ENCODE measurements around the gene TNFAIP8.

The TNFAIP8 gene

DNA sequence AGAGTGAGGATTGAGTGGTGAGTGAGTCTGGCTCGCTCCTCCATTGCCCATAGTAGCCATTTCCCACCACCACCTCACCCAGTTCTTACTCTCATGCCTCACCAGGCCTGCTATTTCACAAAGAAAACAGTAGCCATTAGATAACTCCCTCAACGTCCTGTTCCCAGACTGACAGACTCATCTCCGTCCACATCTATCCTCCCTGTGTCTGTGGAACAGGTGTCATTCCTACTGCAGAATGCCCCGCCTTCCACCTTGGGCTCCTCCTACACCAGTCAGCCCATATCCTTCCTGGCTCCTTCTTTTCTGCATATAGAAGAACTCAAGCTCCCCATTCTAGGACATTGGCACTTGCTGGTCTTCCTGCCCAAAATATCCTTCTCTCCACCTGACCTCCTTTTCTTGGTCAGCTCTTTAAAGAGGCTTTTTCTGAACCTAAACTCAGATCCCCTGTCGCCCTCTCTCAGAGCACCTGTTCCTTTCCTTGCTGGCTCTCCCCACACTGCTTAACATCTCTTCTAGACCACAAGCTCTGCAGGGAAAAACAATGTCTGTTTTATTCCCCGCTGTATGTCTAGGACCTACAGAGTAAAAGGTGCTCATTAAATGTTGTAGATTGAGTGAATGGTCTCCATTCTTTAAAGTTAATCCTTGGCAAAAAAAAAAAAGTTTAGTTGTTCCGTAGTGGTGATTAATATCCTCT, 3.2 kb downstream of the TNFAIP8 start:
- H3K36me3 Mint-ChIP-seq: peaks cover 62% of the 10 kb centered on the region
- no peaks in the 10 kb centered on the region for H3K9me3 Mint-ChIP-seq
- H3K4me3 Mint-ChIP-seq: peak overlapping the region; percentile 11
- no peaks in the 10 kb centered on the region for H3K27me3 Mint-ChIP-seq
- CTCF ChIA-PET: interaction anchor here (0.5 to 3.8 kb wide), 6 partner anchors 10 to 233 kb away, joined by 3 to 26 read pairs (median 4); no protein-coding TSS in a partner anchor
- no peak for DNase-seq
- peak overlapping the region; percentile 21 for H3K27ac Mint-ChIP-seq
- H3K4me1 Mint-ChIP-seq: peaks cover 96% of the 10 kb centered on the region

DNA sequence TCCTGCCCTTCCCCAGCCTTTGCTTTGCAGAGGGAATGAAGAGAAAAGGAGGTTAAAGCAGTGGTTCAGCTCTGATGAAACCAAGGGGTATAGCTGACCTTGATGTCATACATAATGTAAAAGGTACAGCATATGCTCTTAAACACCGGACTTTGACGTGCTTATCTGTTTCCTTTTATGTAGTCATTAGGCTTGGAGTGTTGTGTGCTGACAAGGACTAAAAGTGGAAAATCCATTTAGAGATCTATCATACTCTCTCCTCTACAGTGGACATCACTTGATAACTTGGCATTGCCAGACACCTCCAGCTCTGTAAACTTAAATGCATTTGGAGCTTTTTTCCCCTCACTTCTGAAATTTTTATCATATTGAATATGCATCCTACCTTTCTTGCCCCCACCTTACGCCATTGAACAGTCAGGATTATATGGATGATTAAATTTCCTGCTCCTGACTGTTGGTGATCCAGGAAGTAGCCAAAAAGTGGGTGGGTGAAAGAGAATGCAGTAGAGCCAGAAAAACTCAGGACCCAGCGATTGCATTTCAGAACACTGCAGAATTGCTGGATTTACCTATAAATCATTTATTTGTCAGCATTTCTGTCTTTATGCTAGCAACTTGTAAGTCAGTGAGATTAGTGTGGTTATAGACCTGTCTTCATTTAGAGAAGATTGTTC, 4.1 kb downstream of the TNFAIP8 start:
- H3K36me3 Mint-ChIP-seq: peaks cover 67% of the 10 kb centered on the region

DNA sequence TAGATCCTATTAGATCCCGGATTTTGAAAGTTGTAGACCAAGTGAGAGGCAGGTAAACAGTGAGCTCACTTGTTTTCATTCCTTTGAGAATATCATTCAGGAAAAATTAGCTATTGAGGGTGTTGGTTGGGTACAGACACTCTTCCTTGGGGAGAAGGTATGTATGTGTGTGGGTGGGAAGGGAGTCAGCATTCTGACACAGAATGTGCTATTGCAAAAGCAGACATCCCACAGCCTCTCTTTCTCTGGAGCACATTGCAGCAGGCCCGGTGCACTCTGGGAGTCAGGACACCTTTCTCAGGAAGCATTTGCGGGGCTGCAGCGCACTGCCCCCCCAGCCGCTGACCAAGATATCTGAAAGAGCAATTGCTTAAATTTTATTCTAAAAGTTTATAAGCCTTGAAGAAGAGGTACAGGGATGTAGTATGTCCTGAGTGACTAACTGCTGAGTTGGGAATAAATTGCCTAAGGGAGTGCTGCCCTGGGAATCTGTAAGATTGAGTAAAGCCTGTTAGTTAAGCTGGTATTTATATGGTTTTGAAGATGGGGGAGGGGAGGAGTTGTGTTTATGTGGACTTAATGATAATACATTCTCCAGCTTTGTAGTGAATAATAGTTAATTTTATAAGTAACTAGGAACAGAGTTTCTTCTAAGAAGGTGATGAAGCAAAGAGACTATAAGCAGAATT, 5.2 kb downstream of the TNFAIP8 start:
- Mint-ChIP-seq H3K4me1 (peaks cover 97% of the 10 kb centered on the region), H3K36me3 (peaks cover 69% of the 10 kb centered on the region), H3K4me3 (no peak overlapping the region), H3K9me3 (no peaks in the 10 kb centered on the region), H3K27ac (peak overlapping the region; percentile 54), H3K27me3 (no peaks in the 10 kb centered on the region)
- no peak for DNase-seq
- CTCF ChIA-PET: interaction anchor here (1.1 to 3.8 kb wide), 3 partner anchors 46 to 91 kb away, joined by 3 to 18 read pairs (median 8); no protein-coding TSS in a partner anchor

More for the DNA sequence above, 4.1 kb downstream of the TNFAIP8 start:
- Mint-ChIP-seq H3K27me3 (no peaks in the 10 kb centered on the region), H3K27ac (peak overlapping the region; percentile 54), H3K9me3 (no peaks in the 10 kb centered on the region), H3K4me3 (no peak overlapping the region), H3K4me1 (peaks cover 95% of the 10 kb centered on the region)
- CTCF ChIA-PET: interaction anchor here (0.9 to 3.8 kb wide), 6 partner anchors 9 to 52 kb away, joined by 3 to 18 read pairs (median 4); no protein-coding TSS in a partner anchor
- no peak for DNase-seq

DNA sequence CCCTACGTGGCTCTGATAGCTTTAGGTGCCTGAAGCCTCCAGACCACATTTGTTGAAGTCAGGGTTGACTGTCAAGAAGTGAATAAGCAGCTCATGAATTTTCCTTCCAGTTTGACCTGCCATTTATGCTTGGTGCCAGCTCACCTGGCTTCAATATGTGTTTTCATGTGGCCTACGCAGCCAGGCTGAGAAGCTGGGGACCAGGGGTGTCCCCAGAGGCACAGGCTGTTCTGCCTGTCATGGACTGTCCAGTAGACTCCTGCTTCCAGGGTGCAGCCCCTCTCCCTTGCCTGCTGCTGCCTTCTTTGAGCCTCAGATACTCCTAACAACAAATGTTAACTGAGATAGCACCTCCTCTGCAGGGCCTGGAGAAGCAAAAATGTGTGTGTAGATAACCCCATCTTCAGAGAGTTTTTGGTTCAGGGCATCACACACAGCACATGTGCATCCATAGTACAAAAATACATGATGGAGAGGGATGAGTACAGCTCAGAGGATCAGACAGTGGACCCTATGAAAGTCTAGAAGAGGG, 5.8 kb downstream of the TNFAIP8 start:
- H3K4me1 Mint-ChIP-seq: peaks cover 97% of the 10 kb centered on the region
- H3K27me3 Mint-ChIP-seq: no peaks in the 10 kb centered on the region
- H3K9me3 Mint-ChIP-seq: no peaks in the 10 kb centered on the region
- peaks cover 70% of the 10 kb centered on the region for H3K36me3 Mint-ChIP-seq
- no peak overlapping the region for H3K4me3 Mint-ChIP-seq
- no peak for DNase-seq
- CTCF ChIA-PET: interaction anchor here (1.2 to 3.8 kb wide), 2 partner anchors 46 to 91 kb away, joined by 3 to 18 read pairs; no protein-coding TSS in a partner anchor
- H3K27ac Mint-ChIP-seq: peak overlapping the region; percentile 16

DNA sequence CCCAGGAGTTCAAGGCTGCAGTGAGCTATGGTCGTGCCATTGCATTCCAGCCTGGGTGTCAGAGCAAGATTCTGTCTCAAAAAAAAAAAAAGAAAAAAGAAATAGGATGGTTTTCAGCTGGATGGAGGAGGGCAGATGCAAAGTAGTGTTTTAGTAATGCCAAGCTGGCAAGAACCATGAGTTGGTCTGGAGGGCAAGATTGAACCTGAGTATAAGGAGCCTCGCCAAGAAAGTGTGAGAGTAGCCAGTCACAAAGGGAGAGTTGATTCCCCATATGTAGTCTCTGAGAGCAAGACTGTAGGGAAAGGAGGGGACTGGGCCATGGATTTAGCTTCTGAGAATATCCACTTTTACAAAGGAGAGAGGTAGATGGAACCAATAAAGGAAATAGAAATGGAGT, 6.9 kb downstream of the TNFAIP8 start:
- H3K4me1 Mint-ChIP-seq: peaks cover 95% of the 10 kb centered on the region
- H3K4me3 Mint-ChIP-seq: no peak overlapping the region
- H3K36me3 Mint-ChIP-seq: peaks cover 78% of the 10 kb centered on the region
- peak overlapping the region; percentile 24 for H3K27ac Mint-ChIP-seq
- no peaks in the 10 kb centered on the region for H3K27me3 Mint-ChIP-seq
- CTCF ChIA-PET: interaction anchor here (0.9 to 3.8 kb wide), 3 partner anchors 15 to 48 kb away, joined by 3 to 18 read pairs (median 4); no protein-coding TSS in a partner anchor
- DNase-seq: no peak
- no peaks in the 10 kb centered on the region for H3K9me3 Mint-ChIP-seq

DNA sequence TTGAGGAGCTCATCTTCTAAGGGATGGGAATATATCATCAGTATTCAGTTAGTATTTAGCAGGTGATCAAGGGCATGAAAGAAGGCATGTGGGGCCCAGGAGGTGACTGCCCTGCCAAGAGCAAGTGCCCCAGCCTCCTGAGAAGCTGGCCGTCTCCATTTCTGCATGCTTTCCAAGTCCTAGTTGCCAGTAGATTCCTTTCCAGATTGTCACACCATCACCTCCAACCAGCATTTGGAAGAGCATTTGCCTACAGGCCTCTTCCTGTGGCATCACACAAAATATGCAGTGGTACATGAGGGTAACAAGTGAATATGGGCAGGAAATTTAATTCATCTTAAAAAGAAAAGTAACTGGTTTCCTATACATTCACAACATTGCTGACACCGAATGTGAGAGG, 7.5 kb downstream of the TNFAIP8 start:
- no peak for DNase-seq
- H3K4me1 Mint-ChIP-seq: peaks cover 95% of the 10 kb centered on the region
- no peak overlapping the region for H3K4me3 Mint-ChIP-seq
- CTCF ChIA-PET: interaction anchor here (0.9 to 3.8 kb wide), 3 partner anchors 15 to 48 kb away, joined by 3 to 18 read pairs (median 4); no protein-coding TSS in a partner anchor
- no peaks in the 10 kb centered on the region for H3K27me3 Mint-ChIP-seq
- H3K27ac Mint-ChIP-seq: peak overlapping the region; percentile 50
- H3K36me3 Mint-ChIP-seq: peaks cover 77% of the 10 kb centered on the region
- H3K9me3 Mint-ChIP-seq: no peaks in the 10 kb centered on the region

DNA sequence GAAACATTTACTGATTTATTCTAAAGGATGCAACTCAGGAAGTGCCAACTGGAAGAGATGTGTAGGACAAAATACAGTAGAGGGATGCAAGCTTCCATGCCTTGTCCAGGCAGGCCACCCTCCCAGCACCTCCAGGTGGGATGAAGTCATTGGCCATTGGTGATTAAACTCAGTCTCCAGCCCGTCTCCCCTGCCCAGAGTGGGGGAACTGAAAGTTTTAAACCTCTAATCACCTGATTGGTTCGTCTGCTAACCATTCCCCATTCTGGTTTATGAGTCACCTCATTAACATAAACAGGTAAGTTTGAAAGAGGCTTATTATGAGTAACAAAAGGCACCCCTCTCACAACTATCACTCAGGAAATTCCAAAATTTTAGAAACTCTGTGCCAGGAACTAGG, 8.1 kb downstream of the TNFAIP8 start:
- CTCF ChIA-PET: interaction anchor here (1.1 to 1.3 kb wide), 2 partner anchors 27 to 48 kb away, joined by 3 read pairs; no protein-coding TSS in a partner anchor
- Mint-ChIP-seq H3K27me3 (no peaks in the 10 kb centered on the region), H3K4me1 (peaks cover 95% of the 10 kb centered on the region), H3K9me3 (no peaks in the 10 kb centered on the region), H3K36me3 (peaks cover 76% of the 10 kb centered on the region), H3K27ac (peak overlapping the region; percentile 53), H3K4me3 (no peak overlapping the region)
- no peak for DNase-seq

DNA sequence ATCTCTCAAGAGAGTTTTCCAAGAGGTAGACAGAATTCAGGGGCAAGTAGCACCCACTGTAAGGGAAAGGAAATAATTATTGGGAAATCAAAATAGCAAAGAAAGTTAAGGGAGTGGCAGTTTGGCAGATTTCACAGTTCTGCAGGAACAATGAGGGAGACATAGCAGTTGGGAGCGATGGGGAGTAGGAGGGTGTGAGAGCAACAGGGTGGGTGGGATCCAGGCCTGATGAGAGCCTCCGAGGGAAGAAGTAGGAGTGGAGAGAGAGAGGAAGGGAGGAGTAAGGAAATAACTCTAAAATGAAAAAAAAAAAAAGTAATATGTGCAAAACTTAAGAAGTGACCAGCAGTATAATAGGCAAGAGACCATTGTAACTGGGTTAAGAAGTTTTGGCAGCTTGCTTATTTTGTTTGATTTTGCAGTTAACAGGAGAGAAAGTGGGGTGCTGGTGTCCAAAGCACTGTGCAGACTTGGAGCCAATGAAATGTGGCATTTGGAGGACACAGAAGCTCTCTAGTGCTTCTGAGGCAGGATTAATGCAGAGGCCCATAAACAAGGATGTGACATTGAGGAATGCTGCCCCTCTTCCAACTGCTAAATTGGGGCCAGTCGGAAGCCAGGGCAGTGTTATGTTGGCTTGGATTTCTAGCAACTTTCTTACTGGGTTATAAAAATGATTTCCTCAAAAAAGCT, 10.2 kb downstream of the TNFAIP8 start:
- peak overlapping the region; percentile 91 for H3K27ac Mint-ChIP-seq
- H3K4me1 Mint-ChIP-seq: peaks cover 92% of the 10 kb centered on the region
- no peak for DNase-seq
- no peak overlapping the region for H3K4me3 Mint-ChIP-seq
- CTCF ChIA-PET: interaction anchor here (1.0 to 3.0 kb wide), 7 partner anchors 9 to 378 kb away, joined by 3 to 11 read pairs (median 3); partner anchors contain the start of gene TNFAIP8
- peaks cover 70% of the 10 kb centered on the region for H3K36me3 Mint-ChIP-seq
- H3K27me3 Mint-ChIP-seq: no peaks in the 10 kb centered on the region
- no peaks in the 10 kb centered on the region for H3K9me3 Mint-ChIP-seq

DNA sequence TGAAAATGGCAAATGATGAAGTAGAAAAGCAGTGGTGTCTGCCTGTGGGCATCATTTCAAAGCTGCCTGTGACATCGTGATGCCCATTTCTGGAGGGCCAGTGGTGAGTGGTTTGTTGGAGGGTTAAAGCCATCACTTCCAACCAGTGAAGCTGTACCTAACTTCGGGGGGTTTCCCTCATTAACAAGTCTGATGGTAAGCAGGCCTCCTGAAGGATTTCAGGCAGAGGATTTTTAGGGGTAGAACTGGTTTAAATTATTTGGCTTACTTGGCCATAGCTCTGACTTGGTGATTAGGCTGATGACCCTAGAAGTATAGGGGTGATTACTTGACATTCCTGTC, 10.7 kb downstream of the TNFAIP8 start:
- Mint-ChIP-seq H3K9me3 (no peaks in the 10 kb centered on the region), H3K27me3 (no peaks in the 10 kb centered on the region), H3K27ac (peak overlapping the region; percentile 91), H3K36me3 (peaks cover 71% of the 10 kb centered on the region), H3K4me1 (peaks cover 92% of the 10 kb centered on the region), H3K4me3 (peak overlapping the region; percentile 7)
- CTCF ChIA-PET: interaction anchor here (1.1 to 3.0 kb wide), 5 partner anchors 9 to 379 kb away, joined by 3 to 11 read pairs (median 6); partner anchors contain the start of gene TNFAIP8
- no peak for DNase-seq

DNA sequence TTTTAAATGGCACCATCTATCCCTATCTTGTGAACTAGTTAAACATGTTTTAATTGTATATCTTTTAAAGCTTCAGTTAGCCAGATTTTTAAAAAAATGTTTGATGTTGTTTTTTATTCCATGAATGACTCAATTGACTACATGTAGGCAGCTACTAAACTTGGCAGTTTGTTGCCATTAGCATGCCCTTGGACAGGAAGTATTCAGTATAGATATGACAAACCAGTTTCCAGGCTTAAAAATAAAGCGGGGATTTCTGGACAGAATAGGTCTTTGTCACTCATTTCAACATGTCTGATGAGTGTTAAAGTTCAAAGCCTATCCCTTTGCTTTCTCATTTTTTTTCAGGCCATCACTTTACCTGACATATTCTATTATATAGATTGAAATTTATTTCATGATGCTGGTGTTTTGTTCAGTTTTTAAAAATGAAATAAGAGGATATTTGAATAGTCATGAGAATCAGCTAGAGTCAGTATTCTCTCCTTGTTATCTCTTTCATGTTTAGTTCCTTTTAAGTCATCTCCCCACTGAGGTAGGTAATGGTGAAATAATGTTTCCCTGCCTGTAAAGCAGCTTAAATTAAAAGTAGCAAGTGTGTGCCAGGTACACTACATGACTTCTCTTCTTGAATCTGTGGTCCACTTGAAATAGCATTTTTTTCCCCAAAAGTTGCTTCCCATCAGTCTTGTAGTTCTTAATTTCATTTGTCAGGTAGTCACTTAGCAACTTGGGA, 11.9 kb downstream of the TNFAIP8 start:
- Mint-ChIP-seq H3K36me3 (peaks cover 64% of the 10 kb centered on the region), H3K4me1 (peaks cover 81% of the 10 kb centered on the region), H3K27me3 (no peaks in the 10 kb centered on the region), H3K9me3 (no peaks in the 10 kb centered on the region), H3K4me3 (peak overlapping the region; percentile 43), H3K27ac (peak overlapping the region; percentile 91)
- CTCF ChIA-PET: interaction anchor here (1.1 to 3.0 kb wide), 6 partner anchors 11 to 380 kb away, joined by 3 to 11 read pairs (median 4); partner anchors contain the start of gene TNFAIP8
- DNase-seq: no peak

DNA sequence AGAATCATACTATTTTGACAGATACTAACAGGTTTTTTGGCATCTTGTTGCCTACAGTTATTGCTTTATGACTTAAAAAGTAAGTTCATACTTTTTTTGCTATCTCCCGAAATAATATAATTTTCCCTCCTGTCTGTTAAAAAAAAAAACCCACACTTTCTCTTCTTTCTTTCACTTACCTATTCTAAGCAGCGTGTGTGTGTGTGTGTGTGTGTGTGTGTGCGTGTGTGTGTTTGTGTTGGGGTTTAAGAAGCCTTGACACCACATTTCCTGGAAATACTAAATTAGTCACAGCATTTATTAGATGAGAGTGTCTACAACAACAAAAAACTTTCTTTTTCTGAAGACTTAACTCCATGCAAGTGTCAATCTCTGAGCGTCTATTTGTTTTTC, 12.4 kb downstream of the TNFAIP8 start:
- Mint-ChIP-seq H3K36me3 (peaks cover 63% of the 10 kb centered on the region), H3K27me3 (no peaks in the 10 kb centered on the region), H3K4me1 (peaks cover 79% of the 10 kb centered on the region), H3K27ac (peak overlapping the region; percentile 91), H3K4me3 (peak overlapping the region; percentile 43), H3K9me3 (no peaks in the 10 kb centered on the region)
- CTCF ChIA-PET: interaction anchor here (1.1 kb wide), 1 partner anchor 32 kb away, joined by 3 read pairs; no protein-coding TSS in a partner anchor
- DNase-seq: peak; percentile 70

DNA sequence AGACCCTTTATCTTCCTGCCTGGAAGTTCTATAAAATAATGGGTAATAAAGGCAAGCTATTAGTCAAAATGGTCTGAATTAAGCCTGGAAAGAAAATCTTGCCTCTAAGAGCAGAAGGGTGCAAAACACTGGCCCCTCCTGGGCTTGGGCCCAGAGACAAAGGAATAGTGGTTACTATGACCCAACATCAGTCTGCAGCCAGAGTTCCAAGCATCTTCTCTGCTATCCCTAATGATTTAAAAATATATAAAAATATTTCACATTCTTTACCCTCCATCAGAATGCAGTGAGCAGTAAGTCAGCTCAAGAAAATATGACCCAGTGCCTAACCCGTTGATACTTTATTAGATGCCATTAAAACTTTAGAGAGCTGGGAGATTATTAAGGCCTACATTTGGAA, 14.7 kb downstream of the TNFAIP8 start:
- Mint-ChIP-seq H3K36me3 (peaks cover 61% of the 10 kb centered on the region), H3K27ac (peak overlapping the region; percentile 14), H3K27me3 (no peaks in the 10 kb centered on the region), H3K4me3 (no peak overlapping the region), H3K4me1 (peaks cover 69% of the 10 kb centered on the region), H3K9me3 (no peaks in the 10 kb centered on the region)
- DNase-seq: no peak
- CTCF ChIA-PET: interaction anchor here (0.8 to 3.1 kb wide), 4 partner anchors 8 to 100 kb away, joined by 3 to 14 read pairs (median 4); no protein-coding TSS in a partner anchor

All from activated naive CD4-positive, alpha-beta T cell treated with anti-CD3 and anti-CD28 coated beads, Interleukin-2, amount 10 ng/mL, durations not matched to agents 7 days and 5 days (primary cell).